GM19239 (cell line): ENCODE results near the gene SLC10A4.

Experiments
- DNase-seq: peaks from one replicate; pipeline ENCODE4 v3.0.0; 2011; ENCODE audit warnings: low spot score; ENCODE audit not compliant: insufficient read length
- FAIRE-seq: peaks from 2 replicates; lab custom pipeline; 2011; peaks lifted over from hg19 to GRCh38; lab: Jason Lieb, UNC

Gene SLC10A4

DNA sequence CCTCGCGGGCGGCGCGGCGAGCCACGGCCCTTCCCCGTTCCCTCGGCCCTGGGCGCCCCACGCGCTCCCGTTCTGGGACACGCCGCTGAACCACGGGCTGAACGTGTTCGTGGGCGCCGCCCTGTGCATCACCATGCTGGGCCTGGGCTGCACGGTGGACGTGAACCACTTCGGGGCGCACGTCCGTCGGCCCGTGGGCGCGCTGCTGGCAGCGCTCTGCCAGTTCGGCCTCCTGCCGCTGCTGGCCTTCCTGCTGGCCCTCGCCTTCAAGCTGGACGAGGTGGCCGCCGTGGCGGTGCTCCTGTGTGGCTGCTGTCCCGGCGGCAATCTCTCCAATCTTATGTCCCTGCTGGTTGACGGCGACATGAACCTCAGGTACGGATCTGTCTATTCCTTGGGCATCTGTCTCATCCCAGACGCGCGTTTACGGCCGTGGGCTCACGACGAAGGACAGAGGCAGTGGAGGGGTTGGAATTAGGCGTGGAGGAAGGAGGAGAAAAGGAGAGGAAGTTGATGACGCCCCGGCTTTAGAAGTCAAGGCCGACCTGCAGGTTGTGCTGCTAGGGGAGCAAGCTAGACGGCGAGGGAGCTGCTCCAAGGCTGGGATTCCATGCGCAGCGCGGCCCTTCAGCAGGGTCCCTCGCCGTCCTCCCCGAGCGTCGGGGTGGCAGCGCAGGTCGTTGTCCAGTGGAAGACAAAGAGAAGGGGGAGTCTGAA, 792 bp downstream of the SLC10A4 start:
- no peak for FAIRE-seq
- DNase-seq = no peak

- DNase-seq (no peak), FAIRE-seq (no peak)
Observed at GRCh38 chr4:48484494-48485168, 1.5 kb downstream of the SLC10A4 start.

DNA sequence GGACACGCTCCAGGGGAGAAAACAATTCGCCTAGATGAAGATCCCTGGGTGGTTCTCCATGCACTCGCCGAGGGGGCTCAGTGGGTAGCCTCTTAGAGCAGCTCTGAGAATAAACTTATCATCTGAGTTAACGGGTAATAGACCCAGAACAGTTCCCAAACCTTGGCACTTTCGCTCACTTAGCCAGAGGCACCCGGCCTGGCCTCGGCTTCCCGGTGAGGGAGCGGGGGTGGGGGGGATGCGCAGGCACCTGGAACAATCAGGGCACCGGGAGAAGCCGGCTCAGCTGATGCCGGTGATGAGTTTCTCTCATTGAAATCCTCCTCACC, 6.5 kb downstream of the SLC10A4 start:
- FAIRE-seq = no peak

DNA sequence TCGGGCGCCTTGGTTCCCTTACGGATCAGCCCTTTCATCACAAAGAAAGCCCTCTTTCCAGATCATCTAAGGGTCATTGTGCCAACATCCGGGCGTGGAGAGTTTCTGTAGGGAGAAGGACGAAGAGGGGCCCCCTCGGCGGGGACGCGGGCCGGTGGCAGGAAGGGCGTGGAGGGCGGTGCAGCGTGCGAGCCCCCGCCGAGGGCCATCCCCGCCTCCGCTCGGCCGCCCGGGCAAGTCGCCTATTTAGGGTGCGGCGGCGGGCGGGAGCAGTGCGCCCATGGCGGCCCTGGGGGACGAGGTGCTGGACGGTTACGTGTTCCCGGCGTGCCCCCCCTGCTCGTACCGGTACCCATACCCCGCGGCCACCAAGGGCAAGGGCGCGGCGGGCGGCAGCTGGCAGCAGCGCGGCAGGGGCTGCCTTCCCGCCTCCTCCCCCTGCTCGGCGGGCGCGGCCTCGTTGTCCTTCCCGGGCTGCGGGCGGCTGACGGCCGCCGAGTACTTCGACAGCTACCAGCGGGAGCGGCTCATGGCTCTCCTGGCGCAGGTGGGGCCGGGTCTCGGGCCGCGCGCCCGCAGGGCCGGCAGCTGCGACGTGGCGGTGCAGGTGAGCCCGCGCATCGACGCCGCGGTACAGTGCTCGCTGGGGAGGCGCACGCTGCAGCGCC, 7.0 kb downstream of the SLC10A4 start, which contains the start of gene ZAR1:
TSS of gene ZAR1 (plus strand) at position 241 of the 668 bp plus-strand sequence. CDS start at position 281, 40 bp downstream.
- DNase-seq (no peak), FAIRE-seq (no peak)

More for the DNA sequence above, 6.5 kb downstream of the SLC10A4 start:
- DNase-seq = no peak

DNA sequence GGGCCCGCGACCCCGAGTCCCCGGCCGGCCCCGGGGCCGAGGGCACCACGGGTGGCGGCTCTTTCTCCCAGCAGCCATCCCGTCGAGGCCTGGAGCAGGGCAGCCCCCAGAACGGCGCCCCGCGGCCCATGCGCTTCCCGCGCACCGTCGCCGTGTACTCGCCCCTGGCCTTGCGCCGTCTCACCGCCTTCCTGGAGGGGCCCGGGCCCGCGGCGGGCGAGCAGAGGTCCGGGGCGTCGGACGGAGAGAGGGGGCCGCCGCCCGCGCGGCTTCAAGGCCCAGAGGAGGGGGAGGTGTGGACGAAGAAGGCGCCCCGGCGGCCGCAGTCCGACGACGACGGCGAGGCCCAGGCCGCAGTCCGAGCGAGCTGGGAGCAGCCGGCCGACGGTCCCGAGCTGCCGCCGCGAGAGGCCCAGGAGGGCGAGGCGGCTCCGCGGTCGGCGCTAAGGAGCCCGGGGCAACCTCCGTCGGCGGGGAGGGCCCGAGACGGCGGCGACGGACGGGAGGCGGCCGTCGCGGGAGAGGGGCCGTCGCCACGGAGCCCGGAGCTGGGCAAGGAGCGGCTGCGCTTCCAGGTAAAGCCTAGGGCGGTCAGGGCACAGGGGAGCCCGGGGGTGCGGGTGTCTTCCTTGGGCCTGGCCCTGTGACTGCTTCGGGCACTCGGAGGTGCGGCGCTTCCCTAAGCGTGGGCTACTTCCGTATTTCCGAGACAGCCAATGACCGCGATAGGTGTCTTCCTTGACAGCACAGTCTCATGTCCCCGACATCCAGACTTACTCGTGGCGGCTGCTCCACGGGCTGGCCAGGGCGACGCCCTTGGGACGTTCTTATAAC, 7.8 kb downstream of the SLC10A4 start:
- DNase-seq = no peak

DNA sequence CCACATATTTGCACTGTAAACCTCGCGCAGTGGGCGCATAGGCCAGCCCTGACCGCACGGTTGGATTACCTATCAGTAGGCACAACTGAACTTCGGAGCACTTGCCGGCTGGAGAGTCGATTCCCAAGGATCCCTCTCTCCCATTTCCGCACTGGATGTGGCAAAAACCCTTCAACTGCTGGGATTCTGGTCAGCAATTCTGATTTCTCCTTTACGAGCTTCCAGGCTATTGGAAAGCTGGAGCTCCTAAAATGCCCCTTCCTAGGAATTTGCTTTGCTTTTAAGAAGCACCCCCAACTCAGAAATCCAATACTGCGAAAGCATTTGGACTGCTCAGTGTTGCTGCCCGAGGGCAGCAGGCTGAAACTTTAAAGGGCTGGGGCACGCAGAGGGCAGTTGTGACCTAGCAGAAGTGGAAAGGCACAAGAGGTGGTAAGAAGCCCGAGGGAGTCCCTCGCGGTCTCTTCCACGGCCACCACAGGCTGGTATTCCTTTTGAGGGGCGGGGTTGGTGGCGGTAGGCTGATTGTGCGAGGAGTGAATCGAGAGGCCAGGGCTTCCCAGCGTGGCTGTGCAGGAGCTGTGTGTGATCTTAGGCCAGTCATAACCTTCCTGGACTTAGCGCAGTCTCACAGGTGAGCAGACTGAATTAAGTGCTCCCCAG, 8.5 kb downstream of the SLC10A4 start:
- no peak for DNase-seq
- no peak for FAIRE-seq

More for the DNA sequence above, 7.8 kb downstream of the SLC10A4 start:
- no peak for FAIRE-seq

DNA sequence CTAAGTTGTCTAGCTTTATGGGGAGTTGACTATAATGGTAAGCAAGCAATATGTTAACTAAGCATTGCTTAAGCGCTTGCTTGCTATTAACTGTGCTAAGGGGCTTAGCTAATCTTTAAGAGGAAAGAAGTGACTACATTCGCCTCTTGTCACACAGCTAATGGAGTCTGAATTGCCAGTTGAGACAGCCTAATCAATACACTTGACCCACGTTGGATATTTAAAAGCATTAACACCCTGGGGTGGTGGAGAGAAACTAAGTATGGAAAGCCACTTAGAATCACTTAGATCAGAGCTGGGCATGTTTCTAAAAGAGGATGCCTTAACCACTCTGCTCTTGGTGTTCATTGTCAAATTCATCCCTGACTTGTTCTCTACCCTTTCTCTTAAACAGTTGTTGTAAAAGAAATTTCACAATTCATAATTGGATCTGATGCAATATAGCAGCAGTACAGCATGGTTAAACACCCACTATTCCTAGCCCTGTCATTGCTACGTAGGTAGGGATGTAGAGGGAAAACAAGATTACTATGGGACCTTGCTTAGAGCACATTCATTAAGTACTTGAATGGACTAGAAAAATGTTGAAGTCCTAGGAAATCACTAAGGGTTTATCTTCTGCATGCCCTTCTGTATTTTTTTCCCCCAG, 10.4 kb downstream of the SLC10A4 start:
- DNase-seq (no peak), FAIRE-seq (no peak)

- DNase-seq (no peak), FAIRE-seq (no peak)
Observed at GRCh38 chr4:48495941-48496340, 12.8 kb downstream of the SLC10A4 start.

GRCh38 chr4:48498895-48499294, 15.8 kb downstream of the SLC10A4 start:
- FAIRE-seq (no peak), DNase-seq (no peak)

DNA sequence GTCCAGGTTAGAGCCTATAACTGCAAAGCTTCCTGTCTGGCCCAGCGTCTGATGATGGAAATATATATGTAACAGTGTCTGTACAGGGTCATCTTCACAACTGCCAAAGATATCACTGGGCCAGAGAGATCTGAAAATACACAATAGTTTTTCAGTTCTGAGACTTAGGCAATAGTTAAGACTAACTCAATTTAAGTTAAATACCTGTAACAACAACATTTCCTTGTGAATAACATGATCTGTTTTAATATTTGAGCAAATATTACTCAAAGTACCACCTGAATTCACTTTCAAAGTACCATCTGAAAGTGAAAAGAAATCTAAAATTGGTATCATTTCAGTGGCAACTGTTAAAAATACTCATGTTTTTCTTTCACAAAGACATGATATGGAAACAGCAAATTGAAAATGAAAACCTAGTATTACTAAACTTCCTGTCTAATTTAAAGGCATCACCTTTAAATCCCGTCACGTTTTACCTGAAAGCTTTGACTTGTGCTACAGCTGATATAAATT, 16.5 kb downstream of the SLC10A4 start:
- DNase-seq (no peak), FAIRE-seq (peak; percentile 87)

GRCh38 chr4:48503233-48504025, 20.3 kb downstream of the SLC10A4 start:
- no peak for DNase-seq
- FAIRE-seq = no peak

DNA sequence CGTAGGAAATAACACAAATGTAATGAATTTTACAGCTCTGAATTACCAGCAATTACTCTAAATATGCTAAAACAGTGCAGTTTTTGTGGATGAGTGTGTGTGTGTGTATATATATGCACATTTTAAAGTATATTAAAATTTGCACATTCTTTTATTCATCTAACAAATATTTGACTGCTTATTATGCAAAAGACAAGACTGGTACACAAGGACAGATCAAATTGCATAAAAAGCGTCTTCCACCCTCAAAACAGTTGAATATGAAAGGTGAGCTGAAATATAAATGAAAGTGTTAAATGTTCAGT, 20.8 kb downstream of the SLC10A4 start:
- DNase-seq (no peak), FAIRE-seq (peak; percentile 39)

DNA sequence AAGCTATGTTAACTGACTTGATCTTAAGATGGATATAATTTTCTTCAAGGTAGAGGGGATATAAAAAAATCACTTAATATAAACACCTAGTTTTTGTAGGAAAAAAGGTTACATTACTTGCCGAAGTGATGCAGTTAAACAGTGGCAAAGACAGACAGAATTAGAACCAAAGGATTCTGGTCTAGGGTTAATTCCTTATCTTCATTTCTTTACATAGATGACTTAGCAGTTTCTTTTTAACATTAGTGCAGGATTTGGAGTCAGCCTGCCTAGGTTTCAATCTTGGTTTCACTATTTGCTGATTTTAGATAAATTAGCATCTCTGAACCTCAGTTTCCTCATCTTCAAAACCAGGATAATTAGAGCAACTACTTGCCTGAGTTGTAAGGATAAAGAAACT, 21.2 kb downstream of the SLC10A4 start:
- DNase-seq (no peak), FAIRE-seq (peak; percentile 57)

DNA sequence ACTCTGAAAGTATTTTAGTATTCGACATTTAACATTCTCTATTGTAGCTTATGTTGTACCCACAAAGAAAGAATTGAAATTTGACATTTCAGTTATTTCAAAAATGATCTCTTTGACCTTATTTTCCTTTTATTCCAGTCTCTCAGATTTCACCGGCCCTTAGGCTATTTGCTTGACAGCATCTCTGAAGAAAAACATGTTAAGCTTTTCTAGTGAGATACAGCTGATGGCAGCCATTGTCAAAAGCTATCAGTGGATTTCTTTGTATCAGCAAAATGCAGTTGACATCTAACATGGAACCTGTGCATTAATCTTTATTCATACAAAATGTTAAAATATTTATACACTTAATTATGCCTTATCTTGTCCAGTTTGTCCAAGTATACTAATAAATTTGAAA, 23.6 kb downstream of the SLC10A4 start:
- DNase-seq (no peak), FAIRE-seq (no peak)

DNA sequence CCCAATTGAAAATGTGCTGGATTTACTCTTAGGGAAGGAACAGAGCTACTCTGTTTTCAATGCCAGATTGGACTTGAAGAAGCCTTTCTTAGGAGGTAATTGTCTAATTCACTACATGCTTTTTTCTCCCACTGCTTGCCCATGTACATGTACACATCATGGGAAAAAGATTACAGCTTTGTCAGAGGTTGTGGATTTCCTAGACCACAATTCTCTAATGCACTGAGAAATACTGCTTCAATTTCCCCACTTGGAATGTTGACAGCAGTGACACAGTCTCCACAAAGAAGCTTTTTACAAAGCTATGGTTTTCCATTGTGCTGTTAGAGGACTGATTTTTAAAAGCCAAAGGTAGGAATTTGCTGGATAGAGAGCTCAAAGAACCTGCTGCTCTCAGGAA, 26.4 kb downstream of the SLC10A4 start:
- DNase-seq (no peak), FAIRE-seq (no peak)

GRCh38 chr4:48518143-48518542, 35.0 kb downstream of the SLC10A4 start:
- no peak for DNase-seq
- no peak for FAIRE-seq

GRCh38 chr4:48526406-48526805, 43.3 kb downstream of the SLC10A4 start:
- FAIRE-seq = no peak
- DNase-seq = no peak

DNA sequence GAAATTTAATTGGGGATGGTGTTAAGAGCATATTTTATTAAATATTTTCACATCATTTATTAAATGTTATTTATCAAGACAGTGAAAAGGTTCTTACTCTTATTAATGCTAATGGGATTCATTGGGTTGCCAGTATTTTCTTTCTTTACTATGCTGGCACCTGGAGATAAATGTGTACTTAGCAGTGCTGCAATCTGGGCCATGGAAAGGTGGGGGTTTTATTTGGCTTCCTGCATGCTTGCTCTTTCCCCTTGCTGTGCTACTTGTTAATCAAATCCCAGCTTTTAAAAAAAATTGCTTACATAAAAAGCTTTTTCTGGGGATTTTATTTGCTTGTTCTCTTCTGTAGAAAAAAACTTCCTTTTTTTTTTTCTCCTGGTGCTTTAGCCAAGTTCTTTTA, 55.2 kb downstream of the SLC10A4 start:
- FAIRE-seq (no peak), DNase-seq (no peak)
